NCI-H1417 (cell line): Measurements from ENCODE around the gene BTBD9.
"Not testable (repeated sequence)": the region's sequence is repeated elsewhere in the genome, so short reads cannot be mapped to it uniquely, and the experiment has no call there.

ENCODE experiments used
- DNase-seq, 3 experiments: peaks; one replicate each; lab custom pipeline; 2025; lab: John Stamatoyannopoulos, UW

The BTBD9 gene

GRCh38 chr6:38148606-38149005 lies 491.1 kb downstream of the BTBD9 start:
- no peak for DNase-seq

GRCh38 chr6:38146734-38147027 lies 493.0 kb downstream of the BTBD9 start:
- DNase-seq: no peak

GRCh38 chr6:38146021-38146733 lies 493.6 kb downstream of the BTBD9 start:
- DNase-seq: no peak

GRCh38 chr6:38144365-38144945 lies 495.3 kb downstream of the BTBD9 start:
- DNase-seq: peak in 2 of 3 experiments; percentile 20 to 35

GRCh38 chr6:38143191-38144150 lies 496.3 kb downstream of the BTBD9 start:
- peak; percentile 9 to 63 (median 52) for DNase-seq

GRCh38 chr6:38142178-38142902 lies 497.4 kb downstream of the BTBD9 start:
- no peak for DNase-seq

- DNase-seq: no peak
Observed at GRCh38 chr6:38141716-38142115, 498.0 kb downstream of the BTBD9 start.

GRCh38 chr6:38141085-38141484 lies 498.6 kb downstream of the BTBD9 start:
- peak in 1 of 3 experiments; percentile 21 for DNase-seq

GRCh38 chr6:38138374-38138773 lies 501.4 kb downstream of the BTBD9 start:
- DNase-seq: no peak

- DNase-seq: peak in 2 of 3 experiments; percentile 14 to 43
Observed at GRCh38 chr6:38137608-38138265, 502.0 kb downstream of the BTBD9 start.

- DNase-seq: peak in 1 of 3 experiments; percentile 23
Observed at GRCh38 chr6:38136547-38136946, 503.2 kb downstream of the BTBD9 start.

GRCh38 chr6:38134704-38135088 lies 505.0 kb downstream of the BTBD9 start:
- DNase-seq: no peak

- DNase-seq: peak in 1 of 3 experiments; percentile 30
Observed at GRCh38 chr6:38133932-38134703, 505.6 kb downstream of the BTBD9 start.

GRCh38 chr6:38131527-38131965 lies 508.2 kb downstream of the BTBD9 start:
- no peak for DNase-seq

- no peak for DNase-seq
Observed at GRCh38 chr6:38127284-38127683, 512.4 kb downstream of the BTBD9 start.

- not testable (repeated sequence) for DNase-seq
Observed at GRCh38 chr6:38124224-38124926, 515.4 kb downstream of the BTBD9 start.

- no peak for DNase-seq
Observed at GRCh38 chr6:38119516-38119915, 520.2 kb downstream of the BTBD9 start.

- no peak for DNase-seq
Observed at GRCh38 chr6:38118791-38119365, 520.9 kb downstream of the BTBD9 start.
